ENCODE data around the gene AUH. TPM values are rescaled to one million over a fixed set of nuclear protein-coding genes. Genes with fewer than 3 reads are reported as not detected.

The AUH gene
- total RNA-seq, 2 donors from 2014 or later, result 58.0 to 76.1 TPM

- DNase-seq (ENCODE audit: low spot score), result no peak
- Histone ChIP-seq H3K27ac (no peak overlapping the region), H3K4me3 (no peak overlapping the region), H3K9me3 (no peaks in the 10 kb centered on the region), H3K27me3 (replicated peaks; ENCODE audit: insufficient read depth) (no peaks in the 10 kb centered on the region), H3K36me3 (no peaks in the 10 kb centered on the region), H3K4me1 (replicated peaks) (no peaks in the 10 kb centered on the region)
- no peak for TF ChIP-seq POLR2A (IDR thresholded peaks at IDR 0.05)
- no peak for TF ChIP-seq POLR2AphosphoS5 (IDR thresholded peaks at IDR 0.05)
- TF ChIP-seq CTCF (IDR thresholded peaks at IDR 0.05), result no peak
- intact Hi-C loops (cut with DNase I), result no loop called here
- WGBS, result 81% methylated on average over 4 of the region's 4 CpGs
These were observed 27.7 kb downstream of the AUH start for GRCh38 chr9:91334053-91334452.

- no peak for DNase-seq (ENCODE audit: low spot score)
- H3K27me3 ChIP-seq (replicated peaks; ENCODE audit: insufficient read depth), result no peaks in the 10 kb centered on the region
- H3K27ac ChIP-seq, result no peak overlapping the region
- intact Hi-C loops (cut with DNase I), result no loop called here
- H3K9me3 ChIP-seq, result no peaks in the 10 kb centered on the region
- no peaks in the 10 kb centered on the region for H3K4me1 ChIP-seq (replicated peaks)
- H3K36me3 ChIP-seq, result no peaks in the 10 kb centered on the region
- WGBS, result 65% methylated on average over 1 of the region's 1 CpG
- TF ChIP-seq POLR2A (IDR thresholded peaks at IDR 0.05), result no peak
- H3K4me3 ChIP-seq, result no peak overlapping the region
These were observed 28.2 kb downstream of the AUH start for GRCh38 chr9:91333551-91333950.

GRCh38 chr9:91332546-91333231 is 29.0 kb downstream of the AUH start:
- intact Hi-C loops (cut with DNase I), result no loop called here
- Histone ChIP-seq H3K36me3 (no peaks in the 10 kb centered on the region), H3K4me3 (no peak overlapping the region), H3K27me3 (replicated peaks; ENCODE audit: insufficient read depth) (no peaks in the 10 kb centered on the region), H3K27ac (no peak overlapping the region), H3K4me1 (replicated peaks) (no peaks in the 10 kb centered on the region), H3K9me3 (no peaks in the 10 kb centered on the region)
- no peak for DNase-seq (ENCODE audit: low spot score)
- WGBS, result 75% methylated on average over 12 of the region's 12 CpGs
- TF ChIP-seq CTCF (IDR thresholded peaks at IDR 0.05) (no peak), POLR2A (IDR thresholded peaks at IDR 0.05) (no peak), POLR2AphosphoS5 (IDR thresholded peaks at IDR 0.05) (no peak)

- Histone ChIP-seq H3K27me3 (replicated peaks; ENCODE audit: insufficient read depth) (no peaks in the 10 kb centered on the region), H3K36me3 (no peaks in the 10 kb centered on the region), H3K9me3 (no peaks in the 10 kb centered on the region), H3K4me1 (replicated peaks) (no peaks in the 10 kb centered on the region), H3K27ac (no peak overlapping the region), H3K4me3 (no peak overlapping the region)
- no peak for DNase-seq (ENCODE audit: low spot score)
- intact Hi-C loops (cut with DNase I), result no loop called here
- 87% methylated on average over 7 of the region's 7 CpGs for WGBS
- TF ChIP-seq CTCF (IDR thresholded peaks at IDR 0.05) (no peak), POLR2A (IDR thresholded peaks at IDR 0.05) (no peak), POLR2AphosphoS5 (IDR thresholded peaks at IDR 0.05) (no peak)
These were observed 29.9 kb downstream of the AUH start for GRCh38 chr9:91331849-91332248.

- WGBS, result 78% methylated on average over 6 of the region's 6 CpGs
- Histone ChIP-seq H3K27ac (no peak overlapping the region), H3K4me3 (no peak overlapping the region), H3K27me3 (replicated peaks; ENCODE audit: insufficient read depth) (no peaks in the 10 kb centered on the region), H3K4me1 (replicated peaks) (no peaks in the 10 kb centered on the region), H3K9me3 (no peaks in the 10 kb centered on the region), H3K36me3 (no peaks in the 10 kb centered on the region)
- TF ChIP-seq CTCF (IDR thresholded peaks at IDR 0.05) (no peak), POLR2A (IDR thresholded peaks at IDR 0.05) (no peak), POLR2AphosphoS5 (IDR thresholded peaks at IDR 0.05) (no peak)
- intact Hi-C loops (cut with DNase I), result no loop called here
- DNase-seq (ENCODE audit: low spot score), result no peak
These were observed 33.5 kb downstream of the AUH start for GRCh38 chr9:91328186-91328585.
